ENCODE results near the gene CLN3.

CLN3 gene

GRCh38 chr16:28524681-28525171, 32.9 kb upstream of the CLN3 start:
- DNase-seq (ENCODE audit: extremely low read depth, low read depth): no peak
- no peak for TF ChIP-seq CTCF (IDR thresholded peaks at IDR 0.05; ENCODE audit: low read depth, low read length)

- TF ChIP-seq CTCF (IDR thresholded peaks at IDR 0.05; ENCODE audit: low read depth, low read length): no peak
- DNase-seq (ENCODE audit: extremely low read depth, low read depth): no peak
These were observed 30.9 kb upstream of the CLN3 start for GRCh38 chr16:28522792-28523191.

- TF ChIP-seq CTCF (IDR thresholded peaks at IDR 0.05; ENCODE audit: low read depth, low read length): no peak
- no peak for DNase-seq (ENCODE audit: extremely low read depth, low read depth)
These were observed 29.6 kb upstream of the CLN3 start for GRCh38 chr16:28521436-28521835.

- DNase-seq (ENCODE audit: extremely low read depth, low read depth): no peak
- TF ChIP-seq CTCF (IDR thresholded peaks at IDR 0.05; ENCODE audit: low read depth, low read length): no peak
These were observed 28.8 kb upstream of the CLN3 start for GRCh38 chr16:28520672-28521071.

GRCh38 chr16:28514246-28514645, 22.4 kb upstream of the CLN3 start:
- TF ChIP-seq CTCF (IDR thresholded peaks at IDR 0.05; ENCODE audit: low read depth, low read length): no peak
- DNase-seq (ENCODE audit: extremely low read depth, low read depth): no peak

- no peak for TF ChIP-seq CTCF (IDR thresholded peaks at IDR 0.05; ENCODE audit: low read depth, low read length)
- DNase-seq (ENCODE audit: extremely low read depth, low read depth): no peak
These were observed 21.8 kb upstream of the CLN3 start for GRCh38 chr16:28513484-28514181.

- no peak for DNase-seq (ENCODE audit: extremely low read depth, low read depth)
- TF ChIP-seq CTCF (IDR thresholded peaks at IDR 0.05; ENCODE audit: low read depth, low read length): no peak
These were observed 20.2 kb upstream of the CLN3 start for GRCh38 chr16:28511801-28512789.
